Muscle layer of duodenum (tissue), 2 donors: ENCODE results near the gene IGSF11.

Experiments used
- H3K27ac ChIP-seq: one replicate; pipeline ENCODE4 v1.7.0; 2013; ENCODE audit warnings: mild to moderate bottlenecking, low read length
- H3K27me3 ChIP-seq: one replicate; pipeline ENCODE4 v1.7.0; 2013; ENCODE audit warnings: low read depth, mild to moderate bottlenecking, control low read depth, low read length
- H3K36me3 ChIP-seq, 2 donors: one replicate each; pipeline ENCODE4 v1.7.0; 2013; ENCODE audit warnings: low read length in 2 of 2, control low read depth in 1 of 2, mild to moderate bottlenecking in 1 of 2; ENCODE audit not compliant: insufficient read depth in 2 of 2, control insufficient read depth in 1 of 2
- H3K4me1 ChIP-seq, 2 donors: one replicate each; pipeline ENCODE4 v1.7.0; 2013; ENCODE audit warnings: low read length in 2 of 2, mild to moderate bottlenecking in 2 of 2, control low read depth in 1 of 2, moderate library complexity in 1 of 2; ENCODE audit not compliant: insufficient read depth in 2 of 2, control insufficient read depth in 1 of 2
- H3K4me3 ChIP-seq, 2 donors: one replicate each; pipeline ENCODE4 v1.7.0; 2013; ENCODE audit warnings: low read length in 2 of 2, low read depth in 1 of 2, mild to moderate bottlenecking in 1 of 2
- H3K9me3 ChIP-seq, 2 donors: one replicate each; pipeline ENCODE4 v1.7.0; 2013; ENCODE audit warnings: low read length in 2 of 2, control low read depth in 1 of 2, mild to moderate bottlenecking in 1 of 2; ENCODE audit not compliant: control insufficient read depth in 1 of 2
- donor health status: healthy.

Gene IGSF11

DNA sequence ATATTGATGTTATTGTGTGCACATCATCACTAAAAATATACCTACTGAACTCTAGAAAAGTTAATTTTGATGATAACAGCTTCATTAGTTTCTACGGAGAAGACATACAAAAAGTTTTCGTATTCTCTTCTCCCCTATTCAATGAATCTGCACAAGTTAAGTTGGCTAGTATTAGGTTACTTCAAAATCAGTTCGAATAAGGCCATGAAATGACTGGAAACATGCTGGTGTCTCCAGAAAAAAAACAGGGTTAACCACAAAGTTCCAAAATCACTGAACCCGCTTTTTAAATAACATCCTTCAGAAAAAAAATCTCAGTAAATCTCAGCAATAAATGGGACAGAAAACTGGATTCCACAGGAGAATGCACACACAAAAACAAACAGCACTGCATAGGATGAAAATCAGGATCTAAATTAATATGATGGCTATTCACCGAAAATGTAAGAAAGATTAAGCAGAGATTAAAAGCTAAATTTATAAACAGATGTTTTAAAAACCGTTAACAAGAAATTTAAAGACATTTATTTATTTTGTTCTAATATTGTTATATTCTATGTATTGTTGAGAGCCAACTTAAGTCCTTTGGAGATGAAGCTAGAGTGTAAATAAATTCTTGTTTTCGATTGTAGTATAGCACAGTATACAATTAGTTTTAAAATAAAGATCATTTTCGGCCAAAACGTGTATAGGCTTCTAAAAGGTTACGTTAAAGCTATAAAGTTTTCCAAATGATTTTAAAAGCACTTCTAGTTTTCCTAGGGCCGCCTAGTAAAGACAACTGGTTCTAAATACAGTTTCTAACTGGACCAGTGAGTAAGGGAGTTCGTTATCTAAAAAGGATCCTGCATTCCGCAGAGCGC lies 1.0 kb downstream of the IGSF11 start:
- H3K27me3 ChIP-seq = peaks cover 5% of the 10 kb centered on the region

DNA sequence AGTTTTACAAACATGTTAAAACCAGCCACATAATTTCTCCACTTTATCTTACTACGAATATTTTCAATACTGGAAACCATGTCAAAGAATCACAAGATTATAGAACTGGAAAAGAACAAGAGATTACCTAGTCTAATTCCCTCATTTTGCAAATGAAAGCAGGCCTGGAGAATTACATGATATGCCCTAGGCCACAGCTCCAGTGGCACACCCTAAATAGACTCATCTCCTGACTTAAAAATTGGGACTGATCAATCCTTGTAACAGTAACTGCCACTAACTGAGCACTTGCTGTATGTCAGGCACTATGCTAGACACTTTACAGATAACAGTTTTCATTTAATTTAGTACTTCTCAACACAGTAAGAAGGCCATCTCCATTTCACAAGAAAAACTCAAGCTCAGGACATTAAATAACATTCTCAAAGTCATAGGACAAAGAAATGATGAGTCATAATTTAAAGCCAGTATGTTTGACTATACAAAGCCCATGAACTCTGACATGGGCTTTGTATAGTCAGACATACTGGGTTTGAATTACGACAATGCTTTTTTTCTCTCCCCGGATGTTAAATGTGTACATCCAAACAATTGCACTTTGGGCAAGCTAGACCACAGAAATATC lies 9.4 kb downstream of the IGSF11 start:
- no peaks in the 10 kb centered on the region for H3K27me3 ChIP-seq
- H3K27ac ChIP-seq = no peak overlapping the region
- H3K9me3 ChIP-seq = no peaks in the 10 kb centered on the region
- H3K36me3 ChIP-seq = no peaks in the 10 kb centered on the region
- no peaks in the 10 kb centered on the region for H3K4me1 ChIP-seq
- H3K4me3 ChIP-seq = no peak overlapping the region

More for the DNA sequence above, 1.0 kb downstream of the IGSF11 start:
- Histone ChIP-seq H3K27ac (no peak overlapping the region), H3K9me3 (no peaks in the 10 kb centered on the region), H3K4me3 (peak overlapping the region; percentile 43 to 87), H3K4me1 (peaks cover 0 to 5% of the 10 kb centered on the region in 2 donors), H3K36me3 (no peaks in the 10 kb centered on the region)

DNA sequence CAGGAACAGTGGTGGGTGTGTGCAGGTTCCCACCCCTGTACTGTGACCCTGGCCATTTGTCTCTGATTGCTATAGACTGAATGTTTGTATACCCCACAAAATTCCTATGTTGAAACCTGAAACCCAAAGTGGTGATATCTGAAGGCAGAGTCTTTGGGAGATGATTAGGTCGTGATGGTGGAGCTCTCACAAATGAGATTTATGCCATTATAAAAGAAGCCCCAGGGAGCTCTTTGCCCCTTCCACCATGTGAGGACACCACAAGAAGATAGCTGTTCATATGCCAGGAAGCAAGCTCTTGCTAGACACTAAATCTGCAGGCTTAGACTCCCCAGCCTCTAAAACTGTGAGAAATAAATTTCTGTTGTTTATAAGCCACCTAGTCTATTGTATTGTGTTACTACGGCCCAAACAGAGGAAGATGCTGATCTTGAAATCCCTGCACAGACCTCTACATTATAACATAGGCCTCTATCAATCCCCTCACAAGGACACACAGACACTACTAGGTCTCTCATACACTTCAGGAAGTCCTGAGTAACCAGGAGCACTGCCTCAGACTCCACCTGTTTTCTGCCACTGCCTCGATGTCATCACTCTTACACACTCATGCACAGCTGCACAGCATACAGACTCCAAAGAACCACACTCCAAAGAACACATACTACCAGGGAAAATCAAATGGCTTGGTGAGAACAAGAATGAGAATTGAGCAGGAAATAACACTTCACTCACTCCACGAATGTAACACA lies 14.7 kb downstream of the IGSF11 start:
- Histone ChIP-seq H3K4me3 (no peak overlapping the region), H3K36me3 (no peaks in the 10 kb centered on the region), H3K9me3 (no peaks in the 10 kb centered on the region), H3K27me3 (no peaks in the 10 kb centered on the region), H3K4me1 (no peaks in the 10 kb centered on the region), H3K27ac (no peak overlapping the region)

DNA sequence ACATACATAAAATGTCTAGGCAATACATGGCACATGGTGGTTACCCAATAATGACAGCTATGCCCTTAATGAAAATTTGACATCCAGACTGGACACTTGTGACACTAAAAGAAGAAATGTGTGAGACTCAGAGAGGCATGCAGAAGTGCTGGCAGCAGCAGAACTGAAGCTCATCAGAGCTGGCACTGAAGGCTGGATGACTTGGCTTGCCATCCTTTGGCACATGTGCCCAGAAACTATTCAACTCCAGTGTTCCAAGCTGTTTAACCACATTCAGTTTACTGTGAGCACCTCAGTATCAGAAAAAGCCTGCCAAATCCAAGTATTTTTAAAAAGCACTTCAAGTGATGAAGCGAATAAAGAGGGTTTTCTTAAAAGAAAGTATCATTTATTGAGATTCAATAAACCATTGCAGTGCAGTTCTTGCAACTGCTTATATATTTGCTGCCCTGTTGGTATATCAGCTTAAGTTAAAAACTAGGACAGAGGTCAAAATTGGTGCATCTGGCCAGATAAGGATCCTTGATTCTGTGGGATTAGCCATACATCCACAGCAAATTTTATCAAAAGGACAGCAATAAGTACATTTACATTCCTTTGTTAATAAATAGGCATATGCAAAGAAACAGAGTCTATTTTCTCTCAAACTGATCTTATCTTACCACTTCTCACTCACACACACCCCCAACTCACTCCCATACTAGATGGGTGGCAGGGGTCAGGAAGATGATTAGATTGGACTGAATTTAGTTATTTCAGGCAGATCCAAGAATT lies 15.8 kb downstream of the IGSF11 start:
- H3K4me3 ChIP-seq = no peak overlapping the region
- no peaks in the 10 kb centered on the region for H3K36me3 ChIP-seq
- no peak overlapping the region for H3K27ac ChIP-seq
- no peaks in the 10 kb centered on the region for H3K9me3 ChIP-seq
- no peaks in the 10 kb centered on the region for H3K27me3 ChIP-seq
- no peaks in the 10 kb centered on the region for H3K4me1 ChIP-seq

DNA sequence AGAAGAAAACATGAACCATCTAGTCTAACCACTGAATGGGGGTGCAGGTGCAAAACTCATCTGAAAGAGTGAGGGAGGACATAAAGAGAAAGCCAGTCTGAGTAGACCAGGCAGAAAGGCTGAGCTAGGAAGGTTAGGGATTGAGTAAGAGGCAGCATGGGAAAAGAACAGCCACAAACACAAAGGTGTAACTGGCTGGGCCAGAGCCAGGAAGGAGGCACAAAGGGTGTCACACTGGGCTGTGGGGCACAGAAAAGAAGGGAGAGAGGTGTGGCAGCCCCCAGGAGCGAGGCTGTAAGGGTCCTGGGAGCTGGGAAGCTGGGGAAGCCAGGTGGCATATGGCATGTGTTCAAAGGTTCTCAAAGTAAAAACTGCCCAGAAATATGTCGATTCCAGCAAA lies 18.7 kb downstream of the IGSF11 start:
- Histone ChIP-seq H3K36me3 (no peaks in the 10 kb centered on the region), H3K27me3 (no peaks in the 10 kb centered on the region), H3K4me1 (no peaks in the 10 kb centered on the region), H3K9me3 (no peaks in the 10 kb centered on the region), H3K27ac (no peak overlapping the region), H3K4me3 (no peak overlapping the region)

DNA sequence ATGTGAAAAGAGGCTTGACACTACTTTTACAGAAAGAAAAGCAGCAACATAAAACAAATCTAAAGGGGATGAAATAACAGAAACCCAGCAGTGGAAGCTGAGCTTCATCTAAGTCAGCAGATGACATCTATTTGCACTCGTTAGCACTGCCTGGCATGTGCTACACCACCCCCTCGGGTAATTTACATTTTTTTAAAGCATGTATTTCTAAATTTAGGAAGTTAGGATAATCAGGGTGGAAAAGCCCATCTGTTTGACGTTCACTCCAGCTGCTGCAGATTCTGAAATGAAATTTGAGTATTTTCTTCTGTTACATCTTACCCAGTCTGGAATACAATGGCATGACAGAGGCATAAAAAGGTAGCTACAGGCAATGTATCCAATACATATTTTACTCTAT lies 20.7 kb downstream of the IGSF11 start:
- Histone ChIP-seq H3K36me3 (no peaks in the 10 kb centered on the region), H3K9me3 (no peaks in the 10 kb centered on the region), H3K27me3 (no peaks in the 10 kb centered on the region), H3K4me3 (no peak overlapping the region), H3K4me1 (no peaks in the 10 kb centered on the region), H3K27ac (no peak overlapping the region)

DNA sequence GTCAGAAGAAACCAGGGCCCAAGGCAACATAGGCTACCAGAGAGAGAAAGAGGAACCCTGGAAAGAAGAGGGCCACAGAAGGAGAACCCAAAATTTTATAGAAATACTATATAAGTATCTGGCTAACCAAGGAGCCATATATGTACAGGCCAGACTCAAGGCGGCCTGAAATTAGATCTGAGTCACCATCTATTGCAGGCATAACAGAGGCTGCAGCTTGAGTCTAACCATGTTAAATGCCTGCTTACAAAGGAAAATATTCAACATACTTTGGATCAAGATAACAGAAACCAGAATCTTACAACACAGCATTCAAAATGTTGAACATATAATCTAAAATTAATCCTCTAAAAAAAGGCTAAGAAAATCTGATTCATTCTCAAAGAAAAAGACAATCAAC lies 23.1 kb downstream of the IGSF11 start:
- Histone ChIP-seq H3K4me1 (no peaks in the 10 kb centered on the region), H3K36me3 (no peaks in the 10 kb centered on the region), H3K4me3 (no peak overlapping the region), H3K9me3 (no peaks in the 10 kb centered on the region), H3K27ac (no peak overlapping the region), H3K27me3 (no peaks in the 10 kb centered on the region)

DNA sequence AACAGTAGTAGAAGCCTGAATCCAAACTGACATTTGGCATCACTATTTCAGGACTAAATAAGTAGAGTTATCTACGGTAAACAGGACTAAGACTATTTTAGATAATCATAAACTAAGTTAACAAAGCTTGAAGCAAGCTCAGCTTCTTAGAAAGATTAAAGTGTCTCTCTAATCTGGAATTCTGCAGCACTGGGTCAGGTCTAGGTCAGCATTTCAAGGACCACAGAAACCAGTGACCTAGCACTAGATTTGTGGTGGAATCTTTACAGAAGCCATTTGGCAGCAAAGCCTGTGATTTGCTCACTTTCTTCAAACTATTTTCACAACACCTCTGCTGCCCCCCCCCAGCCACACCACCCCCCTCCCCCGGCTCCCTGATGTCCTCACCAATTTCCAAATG lies 37.5 kb downstream of the IGSF11 start:
- Histone ChIP-seq H3K27ac (no peak overlapping the region), H3K9me3 (no peaks in the 10 kb centered on the region), H3K4me3 (no peak overlapping the region), H3K27me3 (no peaks in the 10 kb centered on the region), H3K4me1 (no peaks in the 10 kb centered on the region), H3K36me3 (no peaks in the 10 kb centered on the region)

DNA sequence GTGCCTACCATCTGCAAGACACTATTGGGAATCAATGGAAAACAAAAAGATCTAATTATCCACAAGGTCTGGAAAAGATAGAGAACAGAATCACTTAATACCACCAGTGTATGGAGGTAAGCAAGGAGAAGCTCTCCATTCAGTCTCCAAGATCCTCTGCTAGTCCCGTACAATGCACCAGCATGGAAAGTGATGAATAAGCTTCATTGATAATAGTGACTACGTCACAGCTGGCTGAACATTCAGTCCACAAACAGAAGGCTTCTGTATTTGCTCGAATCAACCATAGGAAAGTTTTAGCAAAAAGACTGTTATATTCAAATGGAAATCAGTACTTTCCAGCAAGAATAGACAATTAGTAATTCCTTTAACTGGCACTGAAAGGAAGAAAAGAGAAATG lies 42.9 kb downstream of the IGSF11 start:
- Histone ChIP-seq H3K36me3 (no peaks in the 10 kb centered on the region), H3K9me3 (no peaks in the 10 kb centered on the region), H3K27me3 (no peaks in the 10 kb centered on the region), H3K27ac (peak overlapping the region; percentile 29), H3K4me1 (peaks cover 4 to 19% of the 10 kb centered on the region in 2 donors), H3K4me3 (no peak overlapping the region)

DNA sequence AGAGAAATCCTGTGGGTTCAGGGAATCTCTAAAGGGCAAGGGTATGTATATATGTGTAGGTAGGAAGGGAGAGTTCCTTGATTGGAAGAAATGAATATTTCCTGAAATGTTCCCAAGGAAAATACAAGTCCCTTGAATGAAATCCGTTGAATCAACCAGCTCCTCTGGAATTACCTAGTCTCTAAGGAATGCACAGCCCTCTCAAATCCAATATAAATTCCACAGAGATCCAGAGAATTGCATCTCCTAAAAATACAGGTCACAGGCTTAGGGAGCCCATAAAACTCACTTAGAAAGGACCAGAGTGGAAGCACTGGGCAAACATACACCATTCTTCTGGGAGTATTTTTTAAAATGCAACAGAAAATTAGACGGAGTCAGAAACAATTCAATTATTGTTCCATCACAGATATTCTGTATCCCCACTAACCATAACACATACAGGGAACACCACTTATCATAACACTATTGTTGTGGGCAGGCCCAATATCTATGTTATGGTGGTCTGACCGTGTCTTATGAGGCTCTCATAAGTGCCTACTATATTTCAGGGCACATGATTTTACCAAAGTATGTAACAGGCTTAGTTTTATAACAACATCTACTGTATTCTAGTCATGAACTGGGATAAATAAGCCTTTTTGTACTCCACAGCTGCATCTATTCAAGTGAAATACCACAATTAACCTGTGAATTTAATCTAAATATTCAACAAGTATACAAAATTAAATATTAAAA lies 43.7 kb downstream of the IGSF11 start:
- Histone ChIP-seq H3K4me3 (no peak overlapping the region), H3K27me3 (no peaks in the 10 kb centered on the region), H3K9me3 (no peaks in the 10 kb centered on the region), H3K36me3 (no peaks in the 10 kb centered on the region), H3K4me1 (peaks cover 4 to 19% of the 10 kb centered on the region in 2 donors), H3K27ac (peak overlapping the region; percentile 20)
